Omental fat pad (tissue), 4 donors: Measurements from ENCODE around the gene MDN1. TPM values are rescaled to one million over a fixed set of nuclear protein-coding genes. Genes with fewer than 3 reads are reported as not detected.
"Not testable (repeated sequence)": the region's sequence is repeated elsewhere in the genome, so short reads cannot be mapped to it uniquely, and the experiment has no call there.

Source experiments
- ATAC-seq: fragments of 150-250 bp; one replicate; pipeline ENCODE4 v1.9.1; 2016; ENCODE audit warnings: mild to moderate bottlenecking, moderate library complexity; ENCODE audit not compliant: low FRiP score
- DNase-seq: peaks from one replicate; pipeline ENCODE4 v3.0.0-alpha.2; 2019; ENCODE audit warnings: low spot score
- total RNA-seq, 4 donors: library from RNA; depleted of rRNA; stranded (reverse); fragments of >200 nt; gene quantifications; one replicate each; pipeline ENCODE4 v1.1.0, GENCODE V29; 2016
- TF ChIP-seq, protein P1 (sequence below), 3 donors: fragments of 450-650 bp; IDR thresholded peaks; one replicate each; pipeline ENCODE4 v1.5.1; 2016 to 2017; ENCODE audit warnings: antibody characterized with exemption in 3 of 3, mild to moderate bottlenecking in 3 of 3, moderate library complexity in 2 of 3

MDN1 gene
- total RNA-seq, 4 donors from 2014 or later: 21.6 to 58.5 (median 33.3) TPM

GRCh38 chr6:89644864-89645263 lies 174.7 kb downstream of the MDN1 start:
- DNase-seq (no peak), ATAC-seq (no peak)
- TF ChIP-seq, protein P1, sequence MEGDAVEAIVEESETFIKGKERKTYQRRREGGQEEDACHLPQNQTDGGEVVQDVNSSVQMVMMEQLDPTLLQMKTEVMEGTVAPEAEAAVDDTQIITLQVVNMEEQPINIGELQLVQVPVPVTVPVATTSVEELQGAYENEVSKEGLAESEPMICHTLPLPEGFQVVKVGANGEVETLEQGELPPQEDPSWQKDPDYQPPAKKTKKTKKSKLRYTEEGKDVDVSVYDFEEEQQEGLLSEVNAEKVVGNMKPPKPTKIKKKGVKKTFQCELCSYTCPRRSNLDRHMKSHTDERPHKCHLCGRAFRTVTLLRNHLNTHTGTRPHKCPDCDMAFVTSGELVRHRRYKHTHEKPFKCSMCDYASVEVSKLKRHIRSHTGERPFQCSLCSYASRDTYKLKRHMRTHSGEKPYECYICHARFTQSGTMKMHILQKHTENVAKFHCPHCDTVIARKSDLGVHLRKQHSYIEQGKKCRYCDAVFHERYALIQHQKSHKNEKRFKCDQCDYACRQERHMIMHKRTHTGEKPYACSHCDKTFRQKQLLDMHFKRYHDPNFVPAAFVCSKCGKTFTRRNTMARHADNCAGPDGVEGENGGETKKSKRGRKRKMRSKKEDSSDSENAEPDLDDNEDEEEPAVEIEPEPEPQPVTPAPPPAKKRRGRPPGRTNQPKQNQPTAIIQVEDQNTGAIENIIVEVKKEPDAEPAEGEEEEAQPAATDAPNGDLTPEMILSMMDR (IDR thresholded peaks at IDR 0.05): no peak

DNA sequence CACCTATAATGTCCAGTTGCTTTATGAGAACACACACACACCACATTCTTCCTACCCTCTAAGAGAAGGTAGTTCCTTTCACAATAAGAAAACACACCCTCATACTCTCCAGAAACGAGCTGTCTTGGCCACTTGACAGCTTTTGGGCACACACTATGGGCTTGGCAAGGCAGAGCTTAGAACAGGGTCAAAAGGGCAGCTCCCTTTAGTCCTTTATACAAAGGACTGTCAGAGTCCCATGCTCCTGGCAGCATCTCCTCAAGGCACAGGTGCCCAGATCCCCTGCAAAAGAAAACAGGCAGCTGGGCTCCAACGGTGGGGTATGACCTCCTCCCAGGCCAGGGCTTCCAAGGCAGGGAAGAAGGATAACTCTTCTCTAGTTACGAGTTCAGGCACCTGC lies 176.2 kb downstream of the MDN1 start:
- ATAC-seq: no peak
- DNase-seq: no peak
- TF ChIP-seq, protein P1 (IDR thresholded peaks at IDR 0.05): no peak

DNA sequence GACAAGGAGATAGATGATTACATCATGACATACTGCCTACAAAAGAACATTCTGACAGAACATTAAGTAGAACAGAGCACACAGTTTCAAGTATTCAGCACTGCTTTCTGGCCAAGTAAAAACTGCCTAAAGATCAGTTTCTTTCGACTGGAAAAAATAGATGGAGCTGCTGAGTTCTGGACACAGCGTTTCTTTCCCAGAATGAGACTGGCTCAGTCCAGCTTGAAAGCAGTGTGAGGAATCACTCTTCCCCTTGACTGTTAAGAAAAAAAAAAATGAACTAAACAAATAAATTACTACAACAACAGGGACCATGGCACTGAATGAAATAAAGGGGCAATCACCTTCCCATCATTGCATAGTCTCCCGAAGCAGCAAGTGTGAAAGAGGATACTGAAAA lies 176.6 kb downstream of the MDN1 start:
- ATAC-seq (no peak), DNase-seq (no peak)
- TF ChIP-seq, protein P1 (IDR thresholded peaks at IDR 0.05): no peak

DNA sequence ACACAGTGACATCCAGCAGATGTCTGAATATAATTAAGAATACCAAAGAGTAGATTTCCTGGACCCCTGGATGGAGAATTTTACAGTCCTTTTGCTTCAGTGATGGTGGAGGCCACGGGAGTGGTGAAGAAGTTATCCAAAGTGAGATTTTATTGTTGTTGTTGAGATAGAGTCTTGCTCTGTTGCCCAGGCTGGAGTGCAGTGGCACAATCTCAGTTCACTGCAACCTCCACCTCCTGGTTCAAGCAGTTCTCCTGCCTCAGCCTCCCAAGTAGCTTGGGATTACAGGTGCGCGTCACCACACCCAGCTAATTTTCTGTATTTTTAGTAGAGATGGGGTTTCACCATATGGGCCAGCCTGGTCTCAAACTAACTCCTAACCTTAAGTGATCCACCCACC lies 178.0 kb downstream of the MDN1 start:
- ATAC-seq, DNase-seq: not testable (repeated sequence)

DNA sequence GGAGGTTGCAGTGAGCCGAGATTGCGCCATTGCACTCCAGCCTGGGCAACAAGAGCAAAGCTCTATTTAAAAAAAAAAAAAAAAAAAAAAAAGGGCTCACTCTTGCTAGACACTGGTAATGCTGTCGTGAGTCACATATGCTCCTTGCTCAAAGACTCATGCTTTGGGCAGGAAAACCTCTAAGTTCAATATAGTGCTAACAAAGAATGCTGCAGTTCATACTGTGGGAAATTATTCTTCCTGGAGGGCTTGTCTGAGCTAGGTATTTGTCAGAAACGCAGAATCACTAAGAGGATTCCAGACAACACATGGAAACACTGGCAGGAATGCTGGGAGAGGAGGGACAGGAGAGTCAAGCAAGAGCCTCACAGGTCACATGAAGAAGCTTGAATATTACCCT lies 178.8 kb downstream of the MDN1 start:
- no peak for ATAC-seq
- TF ChIP-seq, protein P1 (IDR thresholded peaks at IDR 0.05): no peak

DNA sequence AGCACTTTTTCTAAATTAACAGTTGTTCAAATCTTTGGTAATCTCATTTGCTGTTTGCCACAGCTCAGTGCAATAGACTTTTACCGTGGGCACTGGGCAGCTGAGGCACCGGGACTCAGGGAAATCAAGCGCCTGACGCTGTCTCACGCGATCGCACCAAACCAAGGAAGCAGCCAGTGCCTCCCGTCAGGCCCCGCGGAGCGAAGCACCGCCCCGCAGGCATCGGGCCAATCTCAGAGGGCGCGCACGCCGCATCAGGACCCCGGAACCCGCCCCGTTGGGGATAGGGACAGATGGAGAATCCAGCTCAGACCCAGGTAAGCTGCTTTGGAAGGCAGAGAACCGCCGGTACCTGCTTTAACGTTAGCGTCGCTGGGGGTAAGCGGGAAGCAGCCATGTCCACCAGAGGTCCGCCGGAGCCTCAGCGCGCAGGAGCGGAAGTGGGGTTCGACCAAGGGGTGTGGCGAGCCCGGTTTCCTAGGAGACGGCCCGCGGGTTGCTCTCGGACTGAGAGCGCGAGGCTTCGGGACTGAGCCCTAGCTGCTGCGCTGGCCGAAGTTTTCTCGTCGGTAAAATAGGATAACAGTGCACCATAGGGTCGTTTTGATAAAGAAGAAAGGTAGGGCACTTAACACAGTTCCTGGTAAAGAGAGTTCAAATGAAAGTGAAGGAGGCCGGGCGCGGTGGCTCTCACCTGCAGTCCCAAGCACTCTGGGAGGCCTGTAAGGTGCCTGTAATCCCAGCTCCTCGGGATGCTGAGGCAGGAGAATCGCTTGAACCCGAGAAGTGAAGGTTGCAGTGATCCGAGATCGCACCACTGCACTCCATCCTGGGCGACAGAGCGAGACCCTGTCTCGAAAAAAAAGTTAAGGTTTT lies 181.0 kb downstream of the MDN1 start, which contains the start of gene LYRM2:
Gene LYRM2 (minus strand): TSS at position 428 of the 876 bp plus-strand sequence. CDS start 31 bp downstream, at position 397.
- TF ChIP-seq, protein P1 (IDR thresholded peaks at IDR 0.05): no peak
- peak; percentile 98 for ATAC-seq

More for the DNA sequence above, 178.8 kb downstream of the MDN1 start:
- DNase-seq: no peak

GRCh38 chr6:89637960-89638319 lies 181.7 kb downstream of the MDN1 start:
- ATAC-seq: no peak
- TF ChIP-seq, protein P1 (IDR thresholded peaks at IDR 0.05): no peak
- DNase-seq: no peak

More for the DNA sequence above, 181.0 kb downstream of the MDN1 start, which contains the start of gene LYRM2:
- DNase-seq: peak; percentile 72

DNA sequence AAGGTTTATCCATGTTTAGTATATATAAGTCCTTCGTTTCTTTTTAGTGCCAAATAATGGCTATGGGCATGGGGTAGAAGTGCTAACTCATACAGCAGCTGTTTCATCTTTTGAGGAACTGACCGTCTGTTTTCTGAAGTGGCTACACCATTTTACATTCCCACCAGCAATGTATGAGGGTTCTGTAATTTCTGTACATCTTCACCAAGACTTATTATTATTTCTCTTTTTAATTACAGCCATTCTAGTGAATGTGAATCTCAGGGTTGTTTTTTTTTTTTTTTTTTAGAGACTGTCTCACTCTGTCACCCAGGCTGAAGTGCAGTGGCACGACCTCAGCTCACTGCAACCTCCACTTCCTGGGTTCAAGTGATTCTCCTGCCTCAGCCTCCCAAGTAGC lies 183.2 kb downstream of the MDN1 start:
- not testable (repeated sequence) for DNase-seq, ATAC-seq
